ENCODE data around the gene RAB28. TPM values are rescaled to one million over a fixed set of nuclear protein-coding genes. Genes with fewer than 3 reads are reported as not detected.

Gene RAB28
- total RNA-seq, 1 donor from 2014 or later = 67.3 TPM

- H3K4me3 Mint-ChIP-seq = no peak overlapping the region
- no peak overlapping the region for H3K4me2 ChIP-seq
- H2AFZ ChIP-seq (replicated peaks) = no peak overlapping the region
- no peaks in the 10 kb centered on the region for H3K9me3 Mint-ChIP-seq
- H3K4me1 Mint-ChIP-seq = no peaks in the 10 kb centered on the region
- no peaks in the 10 kb centered on the region for H4K20me1 ChIP-seq (ENCODE audit: low read depth)
- no peaks in the 10 kb centered on the region for H3K4me1 ChIP-seq
- TF ChIP-seq EZH2 (IDR thresholded peaks at IDR 0.05) (no peak), EZH2phosphoT487 (IDR thresholded peaks at IDR 0.05) (no peak), CTCF (IDR thresholded peaks at IDR 0.05) (no peak)
- no peaks in the 10 kb centered on the region for H3K27me3 ChIP-seq
- H3K36me3 ChIP-seq = no peaks in the 10 kb centered on the region
- no peaks in the 10 kb centered on the region for H3K36me3 Mint-ChIP-seq
- peaks cover 5% of the 10 kb centered on the region for H3K27me3 Mint-ChIP-seq (ENCODE audit: insufficient read depth, low read depth)
- H3K9ac ChIP-seq = no peak overlapping the region
- no peaks in the 10 kb centered on the region for H3F3A ChIP-seq (ENCODE audit: low read depth)
- DNase-seq (ENCODE audit: low spot score) = no peak
- no peak overlapping the region for H3K4me3 ChIP-seq
- no peaks in the 10 kb centered on the region for H3K9me3 ChIP-seq (ENCODE audit: low read depth)
- no peak overlapping the region for H3K27ac Mint-ChIP-seq
- no peak overlapping the region for H3K27ac ChIP-seq
- no peaks in the 10 kb centered on the region for H3K79me2 ChIP-seq (ENCODE audit: low read depth)
Observed at GRCh38 chr4:13329963-13330362, 154.2 kb downstream of the RAB28 start.

- Histone ChIP-seq H2AFZ (replicated peaks) (no peak overlapping the region), H3K36me3 (no peaks in the 10 kb centered on the region), H3K4me1 (no peaks in the 10 kb centered on the region), H3K9me3 (ENCODE audit: low read depth) (no peaks in the 10 kb centered on the region), H3K4me2 (no peak overlapping the region), H3K9ac (no peak overlapping the region), H4K20me1 (ENCODE audit: low read depth) (no peaks in the 10 kb centered on the region), H3F3A (ENCODE audit: low read depth) (no peaks in the 10 kb centered on the region), H3K27me3 (no peaks in the 10 kb centered on the region), H3K4me3 (no peak overlapping the region), H3K79me2 (ENCODE audit: low read depth) (no peaks in the 10 kb centered on the region), H3K27ac (no peak overlapping the region)
- H3K27me3 Mint-ChIP-seq (ENCODE audit: insufficient read depth, low read depth) = peaks cover 5% of the 10 kb centered on the region
- DNase-seq (ENCODE audit: low spot score) = no peak
- no peaks in the 10 kb centered on the region for H3K36me3 Mint-ChIP-seq
- H3K27ac Mint-ChIP-seq = no peak overlapping the region
- no peak overlapping the region for H3K4me3 Mint-ChIP-seq
- no peak for TF ChIP-seq EZH2 (IDR thresholded peaks at IDR 0.05)
- TF ChIP-seq EZH2phosphoT487 (IDR thresholded peaks at IDR 0.05) = no peak
- no peak for TF ChIP-seq CTCF (IDR thresholded peaks at IDR 0.05)
- H3K4me1 Mint-ChIP-seq = no peaks in the 10 kb centered on the region
- H3K9me3 Mint-ChIP-seq = no peaks in the 10 kb centered on the region
Observed at GRCh38 chr4:13329340-13329850, 154.7 kb downstream of the RAB28 start.

DNA sequence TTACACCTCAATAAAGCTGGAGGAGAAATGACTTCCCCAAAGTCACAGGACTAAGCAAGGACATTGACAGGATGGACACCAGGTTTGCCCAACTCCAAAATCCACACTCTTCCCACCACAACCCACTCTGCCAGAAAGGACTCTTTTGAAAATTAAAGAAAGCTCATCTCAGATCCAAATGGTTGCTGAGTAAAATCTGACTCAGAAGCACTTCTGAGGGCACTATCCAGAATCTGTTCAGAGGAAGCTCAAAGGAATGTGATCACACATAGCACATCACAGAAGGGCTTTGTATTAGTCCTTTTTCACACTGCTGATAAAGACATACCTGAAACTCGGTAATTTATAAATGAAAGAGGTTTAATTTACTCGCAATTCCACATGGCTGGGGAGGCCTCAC, 155.5 kb downstream of the RAB28 start:
- H3K36me3 Mint-ChIP-seq = no peaks in the 10 kb centered on the region

More for the DNA sequence above, 155.5 kb downstream of the RAB28 start:
- H3K4me3 Mint-ChIP-seq = no peak overlapping the region
- Histone ChIP-seq H4K20me1 (ENCODE audit: low read depth) (no peaks in the 10 kb centered on the region), H3K27me3 (no peaks in the 10 kb centered on the region), H3K9me3 (ENCODE audit: low read depth) (no peaks in the 10 kb centered on the region), H3K4me1 (no peaks in the 10 kb centered on the region), H3F3A (ENCODE audit: low read depth) (no peaks in the 10 kb centered on the region), H3K4me3 (no peak overlapping the region), H3K4me2 (no peak overlapping the region), H2AFZ (replicated peaks) (no peak overlapping the region), H3K79me2 (ENCODE audit: low read depth) (no peaks in the 10 kb centered on the region), H3K36me3 (no peaks in the 10 kb centered on the region), H3K27ac (no peak overlapping the region), H3K9ac (no peak overlapping the region)
- no peaks in the 10 kb centered on the region for H3K4me1 Mint-ChIP-seq
- peaks cover 5% of the 10 kb centered on the region for H3K27me3 Mint-ChIP-seq (ENCODE audit: insufficient read depth, low read depth)
- H3K9me3 Mint-ChIP-seq = no peaks in the 10 kb centered on the region
- DNase-seq (ENCODE audit: low spot score) = no peak
- no peak overlapping the region for H3K27ac Mint-ChIP-seq
- no peak for TF ChIP-seq EZH2 (IDR thresholded peaks at IDR 0.05)
- TF ChIP-seq EZH2phosphoT487 (IDR thresholded peaks at IDR 0.05) = no peak
- TF ChIP-seq CTCF (IDR thresholded peaks at IDR 0.05) = no peak
